Neural cell (in vitro differentiated cells): Measurements from ENCODE around the gene LSM5. TPM values are rescaled to one million over a fixed set of nuclear protein-coding genes. Genes with fewer than 3 reads are reported as not detected.

Source experiments
- H2AFZ ChIP-seq: fragments of 200-600, 300-800 bp; sonication (generic), shearing (Covaris generic); 2 replicates; pipeline ENCODE4 v1.6.0; 2014; ENCODE audit warnings: low read depth, mild to moderate bottlenecking, antibody characterized with exemption, low read length, moderate library complexity
- H3F3A ChIP-seq: fragments of 200-600 bp; shearing (Covaris generic); 2 replicates; pipeline ENCODE4 v1.6.1; 2016; ENCODE audit warnings: mild to moderate bottlenecking, moderate library complexity, mixed read lengths, antibody characterized with exemption, low read length; ENCODE audit not compliant: insufficient read depth, poor library complexity, severe bottlenecking
- H3K27ac ChIP-seq: fragments of 200-600, 300-800 bp; sonication (generic), shearing (Covaris generic); 2 replicates; pipeline ENCODE4 v1.5.1; 2014; ENCODE audit warnings: mild to moderate bottlenecking, low read length, moderate library complexity
- H3K27me3 ChIP-seq: fragments of 300-800, 200-600 bp; sonication (generic), shearing (Covaris generic); 2 replicates; pipeline ENCODE4 v1.6.0; 2014; ENCODE audit warnings: mild to moderate bottlenecking, low read depth, low read length, moderate library complexity; ENCODE audit not compliant: insufficient read depth
- H3K36me3 ChIP-seq: fragments of 300-800, 200-600 bp; sonication (generic), shearing (Covaris generic); 2 replicates; pipeline ENCODE4 v1.5.1; 2014; ENCODE audit warnings: mild to moderate bottlenecking, antibody characterized with exemption, low read length, moderate library complexity; ENCODE audit not compliant: insufficient read depth
- H3K4me2 ChIP-seq: fragments of 300-800, 200-600 bp; sonication (generic), shearing (Covaris generic); 2 replicates; pipeline ENCODE4 v1.6.0; 2014; ENCODE audit warnings: mild to moderate bottlenecking, low read length
- H3K4me3 ChIP-seq: fragments of 300-800, 200-600 bp; sonication (generic), shearing (Covaris generic); 2 replicates; pipeline ENCODE4 v1.5.1; 2014; ENCODE audit warnings: mild to moderate bottlenecking, low read length, moderate library complexity
- H3K79me2 ChIP-seq: fragments of 200-600 bp; shearing (Covaris generic); replicated peaks from 2 replicates; pipeline ENCODE4 v1.6.0; 2014; ENCODE audit warnings: mild to moderate bottlenecking, low read length, moderate library complexity; ENCODE audit not compliant: insufficient read depth
- H3K9ac ChIP-seq: fragments of 300-800, 200-600 bp; sonication (generic), shearing (Covaris generic); 2 replicates; pipeline ENCODE4 v1.6.1; 2016; ENCODE audit warnings: mild to moderate bottlenecking, low read length, mixed read lengths
- H3K9me2 ChIP-seq: fragments of 200-600 bp; shearing (Covaris generic); 2 replicates; pipeline ENCODE4 v1.6.1; 2016; ENCODE audit warnings: mild to moderate bottlenecking, low read length, mixed read lengths; ENCODE audit not compliant: insufficient read depth
- H3K9me3 ChIP-seq: fragments of 200-600, 300-800 bp; sonication (generic), shearing (Covaris generic); 2 replicates; pipeline ENCODE4 v1.6.1; 2016; ENCODE audit warnings: mild to moderate bottlenecking, mixed run types, low read length, moderate library complexity, mixed read lengths
- H4K20me1 ChIP-seq: fragments of 200-600 bp; shearing (Covaris generic); 2 replicates; pipeline ENCODE4 v1.6.1; 2016; ENCODE audit warnings: mild to moderate bottlenecking, mixed run types; ENCODE audit not compliant: insufficient read depth
- CTCF ChIP-seq: fragments of 450-650 bp; IDR thresholded peaks from 2 replicates; pipeline ENCODE4 v1.5.1; 2014; ENCODE audit warnings: antibody characterized with exemption, mild to moderate bottlenecking, moderate library complexity; ENCODE audit not compliant: poor library complexity, severe bottlenecking
- EP300 ChIP-seq: fragments of 450-650 bp; conservative IDR thresholded peaks from 2 replicates; pipeline ENCODE4 v1.6.1; 2014; ENCODE audit warnings: antibody characterized with exemption, mild to moderate bottlenecking, moderate library complexity; ENCODE audit not compliant: poor library complexity, severe bottlenecking
- EZH2 ChIP-seq: fragments of 200-600, 300-800 bp; shearing (Covaris generic), sonication (generic); IDR thresholded peaks from 2 replicates; pipeline ENCODE4 v1.6.1; 2014; ENCODE audit warnings: antibody characterized with exemption, low read length, borderline replicate concordance, mild to moderate bottlenecking; ENCODE audit not compliant: insufficient read depth, poor library complexity, severe bottlenecking
- MXI1 ChIP-seq: fragments of 450-650 bp; conservative IDR thresholded peaks from 2 replicates; pipeline ENCODE4 v1.6.1; 2014; ENCODE audit warnings: antibody characterized with exemption, mild to moderate bottlenecking; ENCODE audit not compliant: poor library complexity, severe bottlenecking
- POLR2AphosphoS5 ChIP-seq: IDR thresholded peaks from 2 replicates; pipeline ENCODE4 v1.6.1; 2012
- RAD21 ChIP-seq: fragments of 450-650 bp; conservative IDR thresholded peaks from 2 replicates; pipeline ENCODE4 v1.6.1; 2014; ENCODE audit warnings: antibody characterized with exemption, mild to moderate bottlenecking, moderate library complexity
- REST ChIP-seq: IDR thresholded peaks from 2 replicates; pipeline ENCODE4 v1.6.1; 2012; ENCODE audit warnings: borderline replicate concordance
- SMC3 ChIP-seq: fragments of 450-650 bp; conservative IDR thresholded peaks from 2 replicates; pipeline ENCODE4 v1.6.1; 2014; ENCODE audit warnings: antibody characterized with exemption, mild to moderate bottlenecking, moderate library complexity; ENCODE audit not compliant: poor library complexity
- TAF1 ChIP-seq: IDR thresholded peaks from 2 replicates; pipeline ENCODE4 v1.6.1; 2012; ENCODE audit warnings: low read depth
- polyA plus RNA-seq: library from polyadenylated mRNA; depleted of rRNA; stranded (reverse); fragments of >200 nt; gene quantifications from 2 replicates; pipeline ENCODE4 v1.2.3, GENCODE V29; 2014

LSM5 gene
- polyA plus RNA-seq, 1 donor from 2014 or later, result 100 TPM

- no peak for TF ChIP-seq CTCF
- TF ChIP-seq EP300, result no peak
- no peak for TF ChIP-seq MXI1
- no peak for TF ChIP-seq RAD21
- no peak for TF ChIP-seq TAF1
- no peaks in the 10 kb centered on the region for H4K20me1 ChIP-seq
- H3K9me2 ChIP-seq, result no peaks in the 10 kb centered on the region
- H3K4me2 ChIP-seq, result no peak overlapping the region
- no peak overlapping the region for H3K4me3 ChIP-seq
- no peaks in the 10 kb centered on the region for H3K9me3 ChIP-seq
- no peak overlapping the region for H3K27ac ChIP-seq
- H3K27me3 ChIP-seq, result no peaks in the 10 kb centered on the region
- H2AFZ ChIP-seq, result no peak overlapping the region
- peaks cover 11% of the 10 kb centered on the region for H3K79me2 ChIP-seq
- no peaks in the 10 kb centered on the region for H3K36me3 ChIP-seq
- H3K9ac ChIP-seq, result no peak overlapping the region
- H3F3A ChIP-seq, result no peaks in the 10 kb centered on the region
Observed at GRCh38 chr7:32536016-32536415, 45.8 kb upstream of the LSM5 start.

DNA sequence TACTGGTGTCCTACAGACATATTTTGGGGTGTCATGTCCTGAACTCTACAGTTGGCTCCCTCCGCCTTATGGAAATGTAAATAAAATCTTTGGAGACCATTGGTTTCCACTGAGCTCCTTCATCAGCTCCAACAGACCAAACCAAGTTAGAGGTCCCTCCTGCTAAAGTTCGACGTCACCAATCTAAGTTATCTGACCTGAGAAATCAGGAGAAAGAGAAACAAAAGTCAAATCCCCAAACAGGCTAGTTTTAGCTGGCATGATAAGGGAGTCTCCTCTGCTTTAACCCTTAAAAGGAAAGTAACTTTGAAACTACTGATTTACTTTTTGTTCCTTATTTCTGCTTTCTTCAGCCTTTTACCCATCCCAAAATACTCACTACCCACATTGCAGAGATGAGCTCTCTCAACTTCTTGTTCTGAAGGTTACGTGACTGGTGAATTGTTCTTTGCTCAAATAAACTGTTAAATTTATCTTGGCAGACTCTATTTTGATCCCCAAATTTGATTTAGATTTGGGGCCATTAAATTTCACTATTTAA, 45.1 kb upstream of the LSM5 start:
- Histone ChIP-seq H3K9ac (no peak overlapping the region), H3K36me3 (no peaks in the 10 kb centered on the region), H3K9me3 (no peaks in the 10 kb centered on the region), H3K4me3 (no peak overlapping the region), H3K9me2 (no peaks in the 10 kb centered on the region), H3K27ac (no peak overlapping the region), H3K4me2 (no peak overlapping the region), H4K20me1 (no peaks in the 10 kb centered on the region), H3K79me2 (peaks cover 11% of the 10 kb centered on the region), H2AFZ (no peak overlapping the region), H3K27me3 (no peaks in the 10 kb centered on the region), H3F3A (no peaks in the 10 kb centered on the region)
- TF ChIP-seq EZH2 (no peak), POLR2AphosphoS5 (no peak), CTCF (no peak), TAF1 (no peak), MXI1 (no peak), SMC3 (no peak), REST (no peak), RAD21 (no peak), EP300 (no peak)
